Measurements from ENCODE around the gene PELO.
A peak's percentile ranks its signal among the peaks of the same experiment; 100 is the strongest.

PELO gene

DNA sequence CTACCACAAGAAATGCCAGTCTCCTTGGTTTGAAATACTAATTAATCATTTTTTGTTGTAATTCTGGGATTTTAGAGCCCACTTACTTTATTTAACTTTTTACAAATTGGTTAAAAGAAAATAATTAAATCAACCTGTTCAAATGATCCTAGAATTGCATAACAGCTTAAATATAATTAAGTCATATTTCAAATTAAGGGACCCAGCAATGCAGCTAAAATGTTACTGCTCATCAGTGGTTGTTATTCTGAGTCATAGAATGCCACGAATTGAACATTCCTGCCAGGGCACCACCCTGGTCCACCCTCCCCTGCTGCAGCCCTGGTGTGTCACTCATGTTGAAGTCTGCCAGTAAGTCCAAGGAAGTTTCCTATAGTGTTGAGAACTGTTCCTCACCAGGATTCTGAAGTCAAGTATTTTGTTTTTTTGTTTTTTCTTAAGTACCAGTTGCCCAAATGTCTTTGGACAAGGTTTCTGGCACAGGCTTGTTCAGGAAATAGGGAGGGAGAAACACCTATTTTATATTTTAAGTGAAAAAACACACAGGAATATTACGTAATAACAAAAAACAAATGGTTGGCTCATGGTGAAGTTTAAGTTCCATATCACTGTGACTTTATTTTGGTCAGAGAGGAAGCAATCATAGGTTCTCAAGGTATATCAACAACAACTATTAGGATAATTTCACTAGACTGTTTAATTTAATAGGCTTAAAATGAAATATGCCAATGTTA lies 4.3 kb upstream of the PELO start:
- Mint-ChIP-seq H3K36me3 (ENCODE audit: low read depth) (no peaks in the 10 kb centered on the region), H3K27ac (no peak overlapping the region), H3K27me3 (ENCODE audit: low read depth) (peaks cover 8% of the 10 kb centered on the region), H3K4me1 (ENCODE audit: low read depth) (peaks cover 14% of the 10 kb centered on the region), H3K4me3 (no peak overlapping the region), H3K9me3 (no peaks in the 10 kb centered on the region)

DNA sequence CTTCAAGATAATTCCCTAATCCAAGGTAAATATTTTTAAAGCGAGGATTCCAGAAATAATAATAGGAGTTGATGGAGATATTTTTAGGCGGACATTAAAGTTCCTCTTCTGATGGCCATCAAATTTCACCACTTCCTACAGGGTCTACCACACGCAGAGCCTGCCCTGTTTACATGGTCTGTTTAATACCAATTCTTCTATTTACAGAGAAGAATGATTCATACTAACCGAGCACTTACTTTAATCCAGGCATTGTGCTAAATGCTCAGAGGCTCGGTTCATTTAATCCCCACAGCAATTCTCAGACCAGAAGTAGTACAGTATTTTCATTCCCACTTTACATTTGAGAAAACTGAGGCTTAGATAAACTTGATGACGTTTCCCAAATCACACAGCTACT lies 3.0 kb upstream of the PELO start:
- H3K36me3 Mint-ChIP-seq (ENCODE audit: low read depth): no peaks in the 10 kb centered on the region
- no peaks in the 10 kb centered on the region for H3K9me3 Mint-ChIP-seq
- H3K27ac Mint-ChIP-seq: no peak overlapping the region
- peaks cover 19% of the 10 kb centered on the region for H3K27me3 Mint-ChIP-seq (ENCODE audit: low read depth)
- no peak overlapping the region for H3K4me3 Mint-ChIP-seq
- H3K4me1 Mint-ChIP-seq (ENCODE audit: low read depth): peaks cover 20% of the 10 kb centered on the region

DNA sequence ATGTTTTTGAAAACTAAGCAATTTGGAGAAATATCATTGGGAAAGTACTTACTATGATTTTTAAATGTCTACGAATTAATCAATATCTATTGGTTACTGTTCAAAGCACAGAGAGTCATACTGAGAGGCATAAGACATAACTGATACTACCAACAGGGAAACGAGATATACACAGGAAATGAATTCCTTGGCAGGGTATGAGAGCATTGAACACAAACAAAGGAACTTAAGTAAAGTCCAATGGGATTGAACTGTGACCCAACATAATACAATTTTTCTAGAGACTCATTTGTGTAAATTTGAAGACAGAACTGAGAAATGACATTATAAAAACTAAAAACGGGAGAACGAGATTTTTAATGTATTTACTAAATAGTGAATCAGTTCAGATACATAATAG lies 1.3 kb upstream of the PELO start:
- Mint-ChIP-seq H3K27ac (no peak overlapping the region), H3K27me3 (ENCODE audit: low read depth) (peaks cover 29% of the 10 kb centered on the region), H3K36me3 (ENCODE audit: low read depth) (peaks cover 9% of the 10 kb centered on the region), H3K4me1 (ENCODE audit: low read depth) (peaks cover 27% of the 10 kb centered on the region), H3K9me3 (no peaks in the 10 kb centered on the region), H3K4me3 (peak overlapping the region; percentile 20)

DNA sequence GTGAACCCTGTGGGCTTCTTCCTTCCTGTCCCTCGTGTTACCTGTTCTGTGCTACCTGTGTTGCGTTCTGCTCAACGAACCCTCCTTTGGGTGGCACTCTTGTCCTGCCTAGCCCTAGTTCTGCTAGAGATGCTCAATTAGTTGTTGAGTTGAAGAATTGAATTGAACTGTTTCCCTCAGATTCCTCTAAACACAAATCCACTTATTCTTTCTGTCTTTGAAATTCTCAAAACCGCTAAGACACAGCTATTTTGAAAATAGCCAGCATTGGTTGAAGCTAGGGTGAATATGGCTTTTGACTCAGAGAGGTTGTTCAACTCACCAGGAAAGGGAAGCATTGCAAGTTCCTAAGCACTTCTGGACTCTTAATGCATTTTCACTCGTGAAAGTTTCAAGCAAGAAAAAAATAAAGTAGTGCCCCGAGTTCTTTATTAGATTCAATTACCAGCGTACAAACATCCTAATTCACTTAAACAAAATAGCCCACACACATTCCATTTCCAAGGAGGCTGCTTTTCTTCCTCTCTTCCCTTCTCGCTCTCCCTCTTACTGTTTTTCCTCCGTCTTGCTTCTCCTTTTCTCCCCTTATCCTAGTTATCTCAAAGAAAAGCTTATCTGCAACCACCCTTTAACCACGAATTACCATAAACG lies 642 bp upstream of the PELO start:
- H3K27me3 Mint-ChIP-seq (ENCODE audit: low read depth): peaks cover 29% of the 10 kb centered on the region
- H3K4me3 Mint-ChIP-seq: peak overlapping the region; percentile 91
- no peaks in the 10 kb centered on the region for H3K9me3 Mint-ChIP-seq
- peak overlapping the region; percentile 2 for H3K27ac Mint-ChIP-seq
- peaks cover 9% of the 10 kb centered on the region for H3K36me3 Mint-ChIP-seq (ENCODE audit: low read depth)
- peaks cover 27% of the 10 kb centered on the region for H3K4me1 Mint-ChIP-seq (ENCODE audit: low read depth)

DNA sequence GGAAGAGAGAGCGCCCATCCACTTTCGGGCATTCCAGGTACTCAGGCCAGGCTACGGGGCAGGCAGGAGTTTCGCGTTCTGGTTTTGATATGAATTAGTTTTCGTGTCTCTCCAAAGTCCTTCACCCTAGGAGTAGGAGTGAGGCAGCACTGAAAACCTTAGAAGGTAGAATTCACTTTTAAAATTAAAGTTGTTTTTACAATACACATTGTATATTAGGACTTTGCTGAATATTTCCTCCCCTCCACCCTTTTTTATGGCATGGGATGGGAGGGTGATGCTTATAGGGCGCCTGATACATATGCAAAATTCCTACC lies 747 bp downstream of the PELO start:
- H3K27ac Mint-ChIP-seq: no peak overlapping the region

DNA sequence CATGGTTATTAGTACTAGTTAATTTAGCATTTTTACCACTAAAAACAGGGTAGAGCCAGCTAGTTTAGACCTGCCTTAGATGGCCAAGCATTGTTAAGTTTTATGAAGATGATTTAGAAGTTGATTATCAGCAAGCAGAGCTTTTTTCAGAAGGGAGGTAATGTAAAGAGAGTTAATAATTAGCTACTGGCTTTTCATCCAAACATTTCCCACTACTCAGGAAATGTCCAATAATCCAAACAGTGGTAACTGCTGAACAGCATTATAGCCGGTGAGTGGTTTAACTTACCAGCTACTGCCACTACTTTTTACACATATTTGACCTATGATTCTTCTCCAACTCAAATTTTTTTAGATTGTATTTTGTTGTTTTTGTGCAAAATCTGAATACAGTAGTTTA lies 1.7 kb downstream of the PELO start:
- H3K4me1 Mint-ChIP-seq (ENCODE audit: low read depth): peaks cover 24% of the 10 kb centered on the region
- peaks cover 36% of the 10 kb centered on the region for H3K27me3 Mint-ChIP-seq (ENCODE audit: low read depth)
- H3K36me3 Mint-ChIP-seq (ENCODE audit: low read depth): peaks cover 9% of the 10 kb centered on the region
- no peaks in the 10 kb centered on the region for H3K9me3 Mint-ChIP-seq
- peak overlapping the region; percentile 91 for H3K4me3 Mint-ChIP-seq
- no peak overlapping the region for H3K27ac Mint-ChIP-seq

More for the DNA sequence above, 747 bp downstream of the PELO start:
- Mint-ChIP-seq H3K4me3 (peak overlapping the region; percentile 91), H3K4me1 (ENCODE audit: low read depth) (peaks cover 25% of the 10 kb centered on the region), H3K36me3 (ENCODE audit: low read depth) (peaks cover 9% of the 10 kb centered on the region), H3K9me3 (no peaks in the 10 kb centered on the region), H3K27me3 (ENCODE audit: low read depth) (peaks cover 32% of the 10 kb centered on the region)

DNA sequence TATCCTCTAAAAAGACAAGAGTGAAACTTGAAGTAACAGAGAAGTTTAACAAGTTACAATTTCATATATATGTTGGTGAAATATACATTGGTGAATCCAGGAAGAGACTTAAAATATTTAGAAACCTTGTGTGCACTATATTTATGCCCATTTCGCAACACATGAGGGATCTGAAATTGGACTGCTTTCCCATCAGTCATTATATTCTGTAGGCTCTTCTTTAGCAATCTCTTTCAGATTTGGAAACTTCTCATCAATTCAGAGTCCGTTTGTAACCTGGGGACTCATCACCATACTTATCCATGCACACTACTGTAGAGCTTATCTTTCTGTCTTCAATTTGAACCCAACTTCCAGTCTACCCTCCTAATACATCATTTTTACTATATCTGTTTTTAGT lies 2.1 kb downstream of the PELO start:
- peaks cover 39% of the 10 kb centered on the region for H3K27me3 Mint-ChIP-seq (ENCODE audit: low read depth)
- peak overlapping the region; percentile 33 for H3K4me3 Mint-ChIP-seq
- no peaks in the 10 kb centered on the region for H3K9me3 Mint-ChIP-seq
- H3K36me3 Mint-ChIP-seq (ENCODE audit: low read depth): peaks cover 9% of the 10 kb centered on the region
- peaks cover 24% of the 10 kb centered on the region for H3K4me1 Mint-ChIP-seq (ENCODE audit: low read depth)
- H3K27ac Mint-ChIP-seq: no peak overlapping the region

DNA sequence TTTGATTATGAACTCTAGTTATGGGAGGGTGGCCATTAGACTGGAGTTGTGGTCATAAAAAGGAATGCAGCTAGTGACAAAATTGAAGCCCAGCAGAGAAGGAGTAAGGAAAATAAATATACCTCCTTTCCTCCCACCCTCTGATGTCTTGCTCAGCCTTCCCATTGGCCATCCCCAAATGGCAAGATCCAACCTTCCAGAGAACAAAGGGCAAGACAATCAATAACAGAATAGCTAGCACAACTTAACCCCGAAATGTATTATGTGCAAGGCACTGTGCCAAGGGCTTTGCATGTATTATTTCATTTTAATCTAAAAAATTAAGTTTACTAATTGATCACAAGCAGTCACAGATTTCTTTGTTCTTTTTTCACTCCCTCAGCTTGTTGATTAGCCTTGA lies 3.6 kb downstream of the PELO start:
- Mint-ChIP-seq H3K27me3 (ENCODE audit: low read depth) (peaks cover 37% of the 10 kb centered on the region), H3K36me3 (ENCODE audit: low read depth) (peaks cover 9% of the 10 kb centered on the region), H3K4me3 (no peak overlapping the region), H3K9me3 (no peaks in the 10 kb centered on the region), H3K27ac (no peak overlapping the region), H3K4me1 (ENCODE audit: low read depth) (peaks cover 22% of the 10 kb centered on the region)

DNA sequence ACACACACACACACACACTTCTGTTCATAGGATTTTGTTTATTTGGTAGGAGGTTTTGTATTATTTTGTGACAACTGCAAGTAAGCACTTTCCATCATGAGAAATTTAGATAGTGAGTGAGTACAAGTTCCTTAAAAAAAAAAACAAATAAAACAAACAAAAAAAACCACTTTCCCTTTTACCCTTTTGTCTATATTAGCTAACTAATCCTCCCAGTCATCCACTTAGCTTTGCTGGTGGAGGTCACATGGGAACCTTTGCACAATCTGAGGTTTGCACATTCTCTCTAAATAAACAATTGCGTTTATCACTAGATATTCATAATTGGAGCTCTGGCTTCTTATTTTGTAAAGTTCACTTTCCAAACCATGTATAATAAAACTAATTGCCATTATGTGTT lies 6.8 kb downstream of the PELO start:
- no peak overlapping the region for H3K4me3 Mint-ChIP-seq
- H3K27me3 Mint-ChIP-seq (ENCODE audit: low read depth): peaks cover 34% of the 10 kb centered on the region
- H3K9me3 Mint-ChIP-seq: no peaks in the 10 kb centered on the region
- H3K27ac Mint-ChIP-seq: no peak overlapping the region
- H3K36me3 Mint-ChIP-seq (ENCODE audit: low read depth): peaks cover 11% of the 10 kb centered on the region
- H3K4me1 Mint-ChIP-seq (ENCODE audit: low read depth): peaks cover 24% of the 10 kb centered on the region

DNA sequence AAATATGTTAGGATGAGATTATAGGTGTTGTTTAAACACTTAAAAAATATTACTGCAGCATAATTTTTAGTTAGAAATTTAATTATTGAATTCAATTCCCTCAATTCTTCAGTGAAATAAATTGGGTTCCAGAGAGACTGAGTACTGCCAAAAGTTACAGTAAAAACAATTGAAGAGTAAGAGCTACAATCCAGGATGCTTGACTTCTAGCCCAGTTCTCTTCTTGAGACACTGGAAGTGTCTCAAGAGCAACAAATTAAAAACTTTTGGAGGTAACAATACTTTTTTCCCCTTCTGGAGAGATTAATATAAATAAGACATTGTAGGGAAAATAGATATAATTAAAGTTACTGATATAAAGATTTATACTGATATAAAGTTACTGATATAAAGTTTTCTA lies 8.3 kb downstream of the PELO start:
- Mint-ChIP-seq H3K4me1 (ENCODE audit: low read depth) (peaks cover 22% of the 10 kb centered on the region), H3K36me3 (ENCODE audit: low read depth) (peaks cover 16% of the 10 kb centered on the region)

DNA sequence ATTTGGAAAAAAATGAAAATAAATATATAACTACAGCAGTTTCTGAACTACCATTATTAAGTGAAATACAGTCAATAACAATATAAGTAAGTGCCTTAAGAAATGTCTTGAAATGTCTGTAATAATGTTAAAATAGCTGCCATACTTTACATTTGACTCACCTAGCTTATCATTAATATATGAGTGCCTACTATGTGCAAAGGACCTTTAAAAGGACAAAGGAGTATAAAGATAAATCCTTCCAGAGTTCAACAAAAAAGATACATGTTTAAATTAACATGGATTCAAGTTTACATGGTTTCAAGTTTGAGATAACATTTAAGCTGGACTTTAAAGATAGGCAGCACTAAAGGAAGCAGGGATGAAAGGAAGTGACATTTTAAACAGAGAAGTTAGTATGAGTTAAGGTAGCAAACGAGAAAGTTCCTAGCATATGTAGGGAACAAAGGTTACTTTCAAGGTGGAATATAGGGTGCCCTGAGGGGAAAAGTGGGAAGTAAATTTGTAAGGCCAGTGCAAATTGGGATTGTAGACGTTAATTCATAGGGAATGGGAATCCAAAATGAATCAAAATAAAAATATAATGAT lies 8.9 kb downstream of the PELO start:
- H3K27ac Mint-ChIP-seq: no peak overlapping the region
- no peak overlapping the region for H3K4me3 Mint-ChIP-seq
- peaks cover 20% of the 10 kb centered on the region for H3K36me3 Mint-ChIP-seq (ENCODE audit: low read depth)
- H3K27me3 Mint-ChIP-seq (ENCODE audit: low read depth): peaks cover 22% of the 10 kb centered on the region
- no peaks in the 10 kb centered on the region for H3K9me3 Mint-ChIP-seq
- H3K4me1 Mint-ChIP-seq (ENCODE audit: low read depth): peaks cover 28% of the 10 kb centered on the region

More for the DNA sequence above, 8.3 kb downstream of the PELO start:
- Mint-ChIP-seq H3K4me3 (no peak overlapping the region), H3K27ac (no peak overlapping the region), H3K27me3 (ENCODE audit: low read depth) (peaks cover 22% of the 10 kb centered on the region), H3K9me3 (no peaks in the 10 kb centered on the region)

DNA sequence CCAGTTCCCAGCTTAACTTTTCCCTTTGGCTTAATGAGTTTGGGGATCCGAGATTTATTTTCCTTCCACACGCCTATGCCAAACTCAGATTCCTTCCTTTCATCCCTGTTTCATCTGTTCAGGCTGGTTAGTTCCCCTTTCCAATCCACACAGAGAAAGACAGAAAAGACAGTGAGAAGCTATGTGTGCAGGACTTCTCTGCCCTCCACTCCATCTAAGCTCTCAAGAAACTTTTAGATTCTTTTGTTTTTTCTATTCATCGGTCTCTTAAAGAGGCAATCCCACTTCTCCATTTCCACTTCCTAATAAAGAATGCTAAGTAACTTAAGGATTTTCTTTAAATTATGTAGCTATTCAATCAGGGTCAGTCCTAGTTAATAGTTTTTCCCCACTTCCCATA lies 11.2 kb downstream of the PELO start:
- H3K27ac Mint-ChIP-seq: peak overlapping the region; percentile 98
- H3K36me3 Mint-ChIP-seq (ENCODE audit: low read depth): peaks cover 27% of the 10 kb centered on the region
- H3K4me1 Mint-ChIP-seq (ENCODE audit: low read depth): peaks cover 37% of the 10 kb centered on the region
- H3K4me3 Mint-ChIP-seq: peak overlapping the region; percentile 97
- H3K9me3 Mint-ChIP-seq: no peaks in the 10 kb centered on the region
- peaks cover 15% of the 10 kb centered on the region for H3K27me3 Mint-ChIP-seq (ENCODE audit: low read depth)

DNA sequence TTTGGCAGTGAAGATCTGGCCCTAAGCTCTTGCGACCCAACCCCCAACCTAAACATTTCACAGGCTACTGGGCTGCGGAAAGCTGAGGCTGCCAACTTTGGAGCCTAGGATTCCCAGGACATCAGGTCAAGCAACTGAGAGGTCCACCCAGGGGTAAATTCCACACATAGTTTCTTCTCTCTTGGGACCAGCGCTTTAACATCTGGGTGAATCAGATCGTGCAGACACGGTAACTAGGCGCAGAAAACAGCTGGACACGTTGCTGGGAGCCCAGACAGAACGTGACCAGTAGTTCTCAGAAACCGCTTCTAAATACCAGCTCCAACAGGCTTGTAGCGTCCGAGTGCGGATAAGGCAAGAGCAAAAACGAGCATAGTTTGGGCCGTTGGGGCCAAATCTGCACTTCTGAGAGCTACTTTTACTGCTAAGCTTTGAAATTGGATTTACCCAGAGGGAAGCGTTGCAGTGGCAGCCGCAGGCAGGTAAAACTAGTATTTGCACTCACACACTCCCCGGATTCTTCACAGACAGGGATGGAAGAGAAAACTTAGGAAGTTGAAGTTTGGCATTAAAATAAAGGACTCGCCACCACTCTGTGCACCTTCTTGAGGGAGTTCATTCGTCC lies 11.8 kb downstream of the PELO start:
- Mint-ChIP-seq H3K4me3 (peak overlapping the region; percentile 97), H3K36me3 (ENCODE audit: low read depth) (peaks cover 30% of the 10 kb centered on the region), H3K27me3 (ENCODE audit: low read depth) (peaks cover 15% of the 10 kb centered on the region), H3K9me3 (no peaks in the 10 kb centered on the region), H3K4me1 (ENCODE audit: low read depth) (peaks cover 42% of the 10 kb centered on the region), H3K27ac (peak overlapping the region; percentile 98)

DNA sequence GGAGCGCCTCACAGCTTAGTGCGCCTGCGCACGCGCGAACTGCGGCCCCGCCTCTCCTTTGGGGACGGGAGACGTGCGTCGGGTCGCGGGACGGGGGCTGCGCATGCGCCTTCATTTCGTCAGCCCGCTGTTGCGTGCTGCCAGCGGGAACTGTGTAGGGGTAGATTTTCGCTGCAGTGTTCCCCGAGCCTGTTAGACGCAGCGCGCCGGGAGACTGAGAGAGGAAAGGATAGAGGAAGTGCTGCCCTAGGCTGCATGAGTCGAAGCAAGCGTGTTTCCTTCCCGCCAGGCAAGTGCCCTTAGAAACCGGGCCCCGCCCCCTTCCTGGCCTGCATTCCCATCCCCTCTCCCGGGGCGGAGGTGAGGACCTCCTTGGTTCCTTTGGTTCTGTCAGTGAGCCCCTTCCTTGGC lies 12.3 kb downstream of the PELO start:
- Mint-ChIP-seq H3K36me3 (ENCODE audit: low read depth) (peaks cover 34% of the 10 kb centered on the region), H3K4me1 (ENCODE audit: low read depth) (peaks cover 46% of the 10 kb centered on the region), H3K4me3 (peak overlapping the region; percentile 97), H3K9me3 (no peaks in the 10 kb centered on the region), H3K27me3 (ENCODE audit: low read depth) (peaks cover 12% of the 10 kb centered on the region), H3K27ac (peak overlapping the region; percentile 98)

Data from T-helper 1 cell treated with Interleukin-12 subunit alpha and Interleukin-12 subunit beta and Interleukin-4 antibody, amounts not matched to agents 30 μg/mL and 1 μg/mL, for 36 hours (primary cell).